OCI-LY1 (cell line): ENCODE data around the gene ATP8B3.

Source experiments
- H2AFZ ChIP-seq: fragments of 200-600 bp; sonication (generic), shearing (Covaris generic); 2 replicates; pipeline ENCODE4 v1.6.0; 2014; ENCODE audit warnings: antibody characterized with exemption, mild to moderate bottlenecking, low read length
- H3F3A ChIP-seq: fragments of 200-600 bp; sonication (generic), shearing (Covaris generic); 2 replicates; pipeline ENCODE4 v1.6.0; 2014; ENCODE audit warnings: mild to moderate bottlenecking, antibody characterized with exemption, low read length, moderate library complexity; ENCODE audit not compliant: insufficient read depth
- H3K27ac ChIP-seq: fragments of 200-600 bp; sonication (generic); 2 replicates; pipeline ENCODE4 v1.5.1; 2014; ENCODE audit warnings: low read length, mixed run types, mild to moderate bottlenecking, low read depth; ENCODE audit not compliant: poor library complexity, severe bottlenecking
- H3K27me3 ChIP-seq: fragments of 200-600 bp; sonication (generic); 2 replicates; pipeline ENCODE4 v1.6.0; 2014; ENCODE audit warnings: antibody characterized with exemption, mild to moderate bottlenecking, low read length, moderate library complexity; ENCODE audit not compliant: insufficient read depth
- H3K36me3 ChIP-seq: fragments of 200-600 bp; sonication (generic); 2 replicates; pipeline ENCODE4 v1.6.1; 2014; ENCODE audit warnings: mild to moderate bottlenecking, antibody characterized with exemption, low read length, moderate library complexity, mixed read lengths; ENCODE audit not compliant: insufficient read depth
- H3K4me1 ChIP-seq: fragments of 200-600 bp; sonication (generic); 2 replicates; pipeline ENCODE4 v1.5.1; 2014; ENCODE audit warnings: mild to moderate bottlenecking, low read length, moderate library complexity; ENCODE audit not compliant: insufficient read depth, severe bottlenecking
- H3K4me2 ChIP-seq: fragments of 200-600 bp; sonication (generic), shearing (Covaris generic); 2 replicates; pipeline ENCODE4 v1.6.1; 2014; ENCODE audit warnings: low read length
- H3K4me3 ChIP-seq: fragments of 200-600 bp; sonication (generic); 2 replicates; pipeline ENCODE4 v1.5.1; 2014; ENCODE audit warnings: low read length, low read depth, mild to moderate bottlenecking, mixed read lengths; ENCODE audit not compliant: poor library complexity, severe bottlenecking
- H3K79me2 ChIP-seq: fragments of 200-600 bp; shearing (Covaris generic); 2 replicates; pipeline ENCODE4 v1.6.1; 2016; ENCODE audit warnings: mixed run types, low read length, mixed read lengths; ENCODE audit not compliant: insufficient read depth
- H3K9ac ChIP-seq: fragments of 200-600 bp; sonication (generic), shearing (Covaris generic); 2 replicates; pipeline ENCODE4 v1.6.1; 2014; ENCODE audit warnings: mild to moderate bottlenecking, low read length, mixed read lengths
- H3K9me2 ChIP-seq: fragments of 200-600 bp; sonication (generic), shearing (Covaris generic); 2 replicates; pipeline ENCODE4 v1.6.1; 2014; ENCODE audit warnings: low read depth, mild to moderate bottlenecking, low read length, mixed read lengths
- H3K9me3 ChIP-seq: fragments of 200-600 bp; shearing (Covaris generic); 2 replicates; pipeline ENCODE4 v1.6.1; 2014; ENCODE audit warnings: low read length, mixed read lengths
- H4K20me1 ChIP-seq: fragments of 200-600 bp; sonication (generic), shearing (Covaris generic); 2 replicates; pipeline ENCODE4 v1.6.0; 2016; ENCODE audit warnings: mild to moderate bottlenecking, low read length; ENCODE audit not compliant: insufficient read depth
- CTCF ChIP-seq: fragments of 200-600 bp; sonication (generic), shearing (Covaris generic); IDR thresholded peaks from 2 replicates; pipeline ENCODE4 v1.5.1; 2017; ENCODE audit warnings: mild to moderate bottlenecking, antibody characterized with exemption, low read length, moderate library complexity, mixed read lengths
- EZH2 ChIP-seq: fragments of 200-600 bp; sonication (generic), shearing (Covaris generic); IDR thresholded peaks from 2 replicates; pipeline ENCODE4 v1.8.0; 2017; ENCODE audit warnings: borderline replicate concordance, mixed run types, mild to moderate bottlenecking, antibody characterized with exemption, low read length, moderate library complexity, mixed read lengths

ATP8B3 gene

DNA sequence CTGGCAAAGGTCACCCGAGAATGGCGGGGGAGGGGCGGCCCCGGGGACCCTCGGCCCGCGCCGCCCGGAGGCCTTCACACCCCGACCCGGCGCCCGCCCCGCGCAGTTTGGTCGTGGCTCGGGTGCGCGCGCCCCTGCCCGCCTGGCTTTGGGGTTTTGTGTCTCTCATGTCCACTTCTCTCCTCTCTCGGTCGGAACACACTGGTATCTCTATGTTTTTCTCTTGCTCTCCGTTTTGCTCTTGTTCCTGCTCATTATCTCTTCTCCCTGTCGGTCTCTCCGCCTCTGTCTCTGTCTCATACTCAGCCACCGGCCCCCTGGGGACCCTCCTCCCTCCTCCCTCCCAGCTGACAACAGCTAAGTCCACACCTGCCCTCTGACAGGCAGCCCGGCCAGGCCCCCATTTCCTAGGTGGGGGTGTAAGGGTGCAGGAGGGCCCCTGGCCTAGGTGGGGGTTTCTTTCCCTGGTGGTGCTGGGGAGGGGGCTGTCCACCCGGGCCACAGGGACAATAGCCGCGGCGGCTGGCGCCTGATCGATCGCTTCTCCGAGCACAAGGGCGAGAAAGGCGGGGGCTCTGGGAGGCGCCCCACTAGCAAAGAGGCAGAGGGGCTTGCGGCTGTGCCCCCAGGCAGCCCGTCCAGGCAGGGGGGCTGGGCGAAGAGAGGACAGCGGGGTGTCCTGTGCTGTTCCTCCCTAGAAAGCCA lies 56.5 kb downstream of the ATP8B3 start:
- Histone ChIP-seq H3K9me3 (no peaks in the 10 kb centered on the region), H3F3A (no peaks in the 10 kb centered on the region), H3K27ac (no peak overlapping the region), H3K9me2 (no peaks in the 10 kb centered on the region), H3K79me2 (no peaks in the 10 kb centered on the region), H2AFZ (no peak overlapping the region), H4K20me1 (no peaks in the 10 kb centered on the region), H3K4me1 (no peaks in the 10 kb centered on the region), H3K27me3 (no peaks in the 10 kb centered on the region), H3K36me3 (no peaks in the 10 kb centered on the region), H3K4me2 (no peak overlapping the region), H3K9ac (no peak overlapping the region), H3K4me3 (no peak overlapping the region)
- TF ChIP-seq CTCF: no peak
- no peak for TF ChIP-seq EZH2

DNA sequence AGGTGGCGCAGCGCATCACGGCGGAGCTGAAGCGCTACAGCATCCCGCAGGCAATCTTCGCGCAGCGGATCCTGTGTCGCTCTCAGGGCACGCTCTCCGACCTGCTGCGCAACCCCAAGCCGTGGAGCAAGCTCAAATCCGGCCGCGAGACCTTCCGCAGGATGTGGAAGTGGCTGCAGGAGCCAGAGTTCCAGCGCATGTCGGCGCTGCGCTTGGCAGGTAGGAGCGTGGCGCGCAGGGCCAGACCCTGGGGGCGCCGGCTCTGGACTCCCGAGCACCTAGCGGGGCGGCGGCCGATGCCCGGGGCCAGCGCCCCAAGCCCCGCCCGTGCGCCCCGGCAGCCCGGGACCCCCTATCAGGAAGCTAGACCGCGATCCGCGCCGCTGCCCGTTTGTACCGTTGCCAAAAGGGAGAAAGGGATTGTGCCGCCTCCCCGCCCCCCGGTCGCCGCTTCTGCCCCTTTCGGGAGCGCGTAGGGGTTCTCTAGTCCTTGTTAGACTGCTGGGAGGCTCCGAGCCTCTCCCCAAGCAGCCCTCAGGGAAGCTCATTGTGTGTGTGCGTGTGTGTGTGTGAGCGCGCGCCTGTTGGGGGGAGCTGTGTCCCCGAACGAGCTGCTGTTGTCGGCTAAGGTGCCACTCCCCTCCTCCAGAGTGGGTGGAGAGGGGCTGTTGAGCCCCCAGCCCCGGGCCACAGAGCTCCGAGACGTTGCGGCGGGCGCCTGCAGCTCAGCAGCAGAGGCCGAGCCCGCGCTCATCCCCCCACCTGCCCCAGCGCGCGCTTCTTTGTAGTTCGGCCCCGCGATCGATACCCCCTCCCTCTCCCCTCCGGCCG lies 57.2 kb downstream of the ATP8B3 start:
- Histone ChIP-seq H3K36me3 (no peaks in the 10 kb centered on the region), H3F3A (no peaks in the 10 kb centered on the region), H3K9ac (no peak overlapping the region), H3K27ac (no peak overlapping the region), H4K20me1 (no peaks in the 10 kb centered on the region), H3K4me1 (no peaks in the 10 kb centered on the region), H3K4me2 (no peak overlapping the region), H2AFZ (no peak overlapping the region), H3K9me2 (no peaks in the 10 kb centered on the region), H3K27me3 (no peaks in the 10 kb centered on the region), H3K4me3 (no peak overlapping the region), H3K9me3 (no peaks in the 10 kb centered on the region), H3K79me2 (no peaks in the 10 kb centered on the region)
- TF ChIP-seq CTCF (no peak), EZH2 (no peak)

GRCh38 chr19:1754018-1754635 lies 57.9 kb downstream of the ATP8B3 start:
- Histone ChIP-seq H3K36me3 (no peaks in the 10 kb centered on the region), H3K4me2 (no peak overlapping the region), H4K20me1 (no peaks in the 10 kb centered on the region), H3K4me1 (no peaks in the 10 kb centered on the region), H3K9ac (no peak overlapping the region), H2AFZ (no peak overlapping the region), H3K79me2 (no peaks in the 10 kb centered on the region), H3K9me3 (no peaks in the 10 kb centered on the region), H3K9me2 (no peaks in the 10 kb centered on the region), H3K27me3 (no peaks in the 10 kb centered on the region), H3F3A (no peaks in the 10 kb centered on the region), H3K4me3 (no peak overlapping the region), H3K27ac (no peak overlapping the region)
- TF ChIP-seq EZH2 (no peak), CTCF (no peak)
